ENCODE measurements around the gene ANGPTL2. TPM values are rescaled to one million over a fixed set of nuclear protein-coding genes. Genes with fewer than 3 reads are reported as not detected.

Gene ANGPTL2
- total RNA-seq, 2 donors from 2014 or later = 2.7 to 15.1 TPM

GRCh38 chr9:127129718-127130085 lies 7.3 kb upstream of the ANGPTL2 start:
- intact Hi-C loops (cut with DNase I) = no loop called here
- no peaks in the 10 kb centered on the region for H3K4me1 ChIP-seq

DNA sequence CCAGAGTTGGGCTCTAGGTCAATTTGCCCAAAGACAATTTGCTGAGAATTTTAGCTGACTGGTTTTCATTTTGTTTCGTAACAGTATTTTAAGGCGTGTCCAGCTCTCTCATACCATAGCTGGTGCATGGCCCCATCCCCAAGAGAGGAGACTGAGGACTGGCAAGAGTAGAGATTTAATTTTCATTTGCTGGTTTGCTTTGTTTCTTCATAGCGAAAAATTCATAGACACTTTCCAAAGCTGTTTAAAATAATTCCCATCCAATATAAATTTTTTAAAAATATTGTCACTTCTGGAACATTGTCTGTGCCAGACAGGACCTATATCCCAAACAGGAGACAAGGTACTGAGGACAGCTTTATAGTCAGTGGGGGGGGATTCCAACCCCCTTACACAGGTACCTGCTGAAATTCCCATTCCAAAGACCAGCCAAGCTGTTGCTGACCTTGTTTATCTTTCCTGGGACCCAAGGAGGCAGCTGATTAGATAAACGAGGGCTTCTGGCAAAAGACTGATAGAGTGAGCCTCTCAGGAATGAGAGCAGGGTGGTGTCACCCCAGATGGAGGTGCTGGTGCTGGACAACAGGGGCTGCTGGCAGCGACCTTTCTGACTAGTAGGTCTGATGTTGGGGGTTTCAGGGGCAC lies 6.8 kb upstream of the ANGPTL2 start:
- intact Hi-C loops (cut with DNase I) = no loop called here
- Histone ChIP-seq H3K4me1 (no peaks in the 10 kb centered on the region), H3K27me3 (no peaks in the 10 kb centered on the region), H3K36me3 (no peaks in the 10 kb centered on the region), H3K9ac (ENCODE audit: low read depth in 2 of 2, low read length in 2 of 2) (no peak overlapping the region), H3K4me3 (no peak overlapping the region), H3K9me3 (no peaks in the 10 kb centered on the region), H3K27ac (no peak overlapping the region)
- no peak for DNase-seq
- no peak for TF ChIP-seq CTCF (IDR thresholded peaks at IDR 0.05)

More at GRCh38 chr9:127129718-127130085, 7.3 kb upstream of the ANGPTL2 start:
- TF ChIP-seq CTCF (IDR thresholded peaks at IDR 0.05) = no peak
- H3K36me3 ChIP-seq = no peaks in the 10 kb centered on the region
- no peak overlapping the region for H3K4me3 ChIP-seq
- H3K27me3 ChIP-seq = no peaks in the 10 kb centered on the region
- H3K9ac ChIP-seq (ENCODE audit: low read depth in 2 of 2, low read length in 2 of 2) = no peak overlapping the region
- no peak for DNase-seq
- no peaks in the 10 kb centered on the region for H3K9me3 ChIP-seq
- no peak overlapping the region for H3K27ac ChIP-seq

DNA sequence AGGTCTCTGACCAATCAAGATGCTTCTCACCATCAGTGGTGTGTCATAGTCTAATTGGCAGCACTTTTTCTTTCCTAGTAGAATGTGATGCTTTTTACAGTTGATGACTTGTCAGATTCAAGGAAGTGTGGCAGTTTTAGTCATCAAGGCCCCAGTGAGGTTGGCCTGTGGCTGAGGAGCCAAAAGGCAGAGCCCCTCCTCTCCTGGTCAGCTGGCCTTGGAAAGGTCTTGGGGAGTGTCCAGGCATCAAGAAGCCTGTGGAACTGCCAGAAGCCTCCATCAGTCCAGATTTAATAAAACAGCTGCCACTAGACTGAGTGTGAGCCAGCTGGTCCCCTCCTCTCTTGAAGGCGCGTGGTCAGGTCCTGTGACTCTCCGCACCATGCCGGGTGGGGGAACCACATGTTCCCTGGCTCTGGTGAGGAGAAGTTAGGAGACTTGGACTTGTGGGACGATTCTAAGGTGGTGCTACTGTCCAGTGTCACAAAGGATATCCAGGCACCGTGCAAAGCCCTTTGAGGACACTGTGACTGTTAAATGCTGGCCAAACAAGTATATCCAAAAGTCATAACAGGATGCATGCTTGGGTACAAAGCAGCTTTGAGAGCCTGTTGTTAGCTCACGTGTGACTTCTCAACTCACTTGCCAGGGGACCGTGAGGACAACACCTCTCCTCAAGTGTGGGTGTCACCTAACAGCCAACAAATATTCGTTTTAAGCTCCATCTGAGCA lies 6.1 kb upstream of the ANGPTL2 start:
- TF ChIP-seq CTCF (IDR thresholded peaks at IDR 0.05) = no peak
- DNase-seq = peak; percentile 45
- Histone ChIP-seq H3K4me1 (no peaks in the 10 kb centered on the region), H3K9ac (ENCODE audit: low read depth in 2 of 2, low read length in 2 of 2) (peak overlapping the region in 1 of 2 donors; percentile 21), H3K36me3 (no peaks in the 10 kb centered on the region), H3K4me3 (no peak overlapping the region), H3K9me3 (no peaks in the 10 kb centered on the region), H3K27ac (no peak overlapping the region), H3K27me3 (no peaks in the 10 kb centered on the region)
- intact Hi-C loops (cut with DNase I) = no loop called here

DNA sequence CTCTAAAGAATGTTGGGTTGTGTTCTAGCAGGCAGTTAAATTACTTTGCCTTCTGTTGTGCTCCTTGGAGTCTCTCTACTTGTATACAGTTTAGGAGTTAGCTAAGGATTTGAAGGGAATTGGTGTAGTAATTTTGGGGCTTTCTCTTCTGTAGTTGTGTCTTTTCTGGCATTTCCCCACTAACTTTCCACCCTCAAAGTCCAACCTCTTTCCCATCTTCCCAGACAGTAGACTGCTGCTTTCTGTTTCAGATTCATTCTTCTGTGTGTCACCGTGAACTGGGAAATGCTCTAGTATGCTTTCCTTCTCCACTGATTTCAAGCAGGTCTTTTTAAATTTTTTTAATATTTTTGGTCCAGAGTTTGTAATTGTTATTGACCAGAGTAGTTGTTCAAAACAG lies 4.5 kb upstream of the ANGPTL2 start:
- no peak for TF ChIP-seq CTCF (IDR thresholded peaks at IDR 0.05)
- DNase-seq = no peak
- no peaks in the 10 kb centered on the region for H3K4me1 ChIP-seq
- peak overlapping the region; percentile 28 for H3K27ac ChIP-seq
- H3K36me3 ChIP-seq = no peaks in the 10 kb centered on the region
- no peaks in the 10 kb centered on the region for H3K9me3 ChIP-seq
- H3K9ac ChIP-seq (ENCODE audit: low read depth in 2 of 2, low read length in 2 of 2) = no peak overlapping the region
- intact Hi-C loops (cut with DNase I) = no loop called here
- H3K4me3 ChIP-seq = no peak overlapping the region
- H3K27me3 ChIP-seq = no peaks in the 10 kb centered on the region

DNA sequence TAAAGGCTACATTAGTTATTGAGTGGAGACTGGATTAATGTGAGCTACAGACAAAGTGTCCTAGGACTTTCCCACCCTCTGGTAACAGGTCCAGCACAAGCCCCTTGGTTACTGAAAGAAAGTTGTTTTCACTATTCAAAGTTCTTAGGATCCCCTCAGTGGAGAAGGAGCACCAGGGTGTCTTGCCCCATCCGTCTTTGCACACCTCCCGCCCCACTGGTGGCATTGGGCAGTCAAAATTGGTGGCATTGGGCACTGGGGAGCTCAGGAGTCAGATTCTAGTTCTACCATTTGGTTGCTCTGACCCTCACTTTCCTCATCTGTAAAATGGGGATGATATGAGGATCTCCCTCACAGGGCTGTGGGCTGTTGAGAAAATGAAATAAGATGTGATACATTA lies 2.4 kb upstream of the ANGPTL2 start:
- no peak for DNase-seq
- no peaks in the 10 kb centered on the region for H3K4me1 ChIP-seq

More for the DNA sequence above, 2.4 kb upstream of the ANGPTL2 start:
- Histone ChIP-seq H3K4me3 (no peak overlapping the region), H3K9ac (ENCODE audit: low read depth in 2 of 2, low read length in 2 of 2) (no peak overlapping the region), H3K27me3 (no peaks in the 10 kb centered on the region), H3K36me3 (no peaks in the 10 kb centered on the region), H3K9me3 (no peaks in the 10 kb centered on the region), H3K27ac (no peak overlapping the region)
- TF ChIP-seq CTCF (IDR thresholded peaks at IDR 0.05) = no peak
- intact Hi-C loops (cut with DNase I) = no loop called here

All from colonic mucosa (tissue), 4 donors.